Upper lobe of left lung (tissue), 6 donors: ENCODE measurements around the gene CNOT8. TPM values are rescaled to one million over a fixed set of nuclear protein-coding genes. Genes with fewer than 3 reads are reported as not detected.
"Not testable (repeated sequence)": the region's sequence is repeated elsewhere in the genome, so short reads cannot be mapped to it uniquely, and the experiment has no call there.

Experiments
- ATAC-seq, 2 donors: fragments of 200-7000 bp; cut with Tn5 transposase; one replicate each; pipeline ENCODE4 v1.9.1; 2022; ENCODE audit warnings: mild to moderate bottlenecking in 2 of 2, moderate library complexity in 2 of 2; ENCODE audit not compliant: low FRiP score in 2 of 2
- DNase-seq, 2 donors: peaks; one replicate each; pipeline ENCODE4 v3.0.0-alpha.2; 2019 to 2020
- H3K27ac ChIP-seq, 4 donors: fragments of 200-600 bp; sonication (generic); one replicate each; pipeline ENCODE4 v1.5.1; 2016 to 2019
- H3K27me3 ChIP-seq, 4 donors: fragments of 200-600 bp; sonication (generic); one replicate each; pipeline ENCODE4 v1.5.1; 2017 to 2019
- H3K36me3 ChIP-seq, 4 donors: fragments of 200-600 bp; sonication (generic); one replicate each; pipeline ENCODE4 v1.5.1; 2016 to 2019
- H3K4me1 ChIP-seq, 4 donors: fragments of 200-600 bp; sonication (generic); one replicate each; pipeline ENCODE4 v1.5.1; 2018 to 2019
- H3K4me3 ChIP-seq, 4 donors: fragments of 200-600 bp; sonication (generic); one replicate each; pipeline ENCODE4 v1.5.1; 2017 to 2019; ENCODE audit warnings: mild to moderate bottlenecking in 2 of 4, moderate library complexity in 1 of 4
- H3K9me3 ChIP-seq, 4 donors: fragments of 200-600 bp; sonication (generic); one replicate each; pipeline ENCODE4 v1.5.1; 2018 to 2019
- EP300 ChIP-seq, 4 donors: sonication (generic); formaldehyde crosslinking; IDR thresholded peaks; one replicate each; pipeline ENCODE4 v1.5.1; 2017; ENCODE audit warnings: antibody characterized with exemption in 4 of 4, control low read depth in 2 of 4
- POLR2A ChIP-seq, 4 donors: fragments of 450-650 bp; IDR thresholded peaks; one replicate each; pipeline ENCODE4 v1.5.1; 2016 to 2017; ENCODE audit warnings: antibody characterized with exemption in 4 of 4, mild to moderate bottlenecking in 2 of 4
- POLR2AphosphoS5 ChIP-seq, 2 donors: sonication (generic); formaldehyde crosslinking; IDR thresholded peaks; one replicate each; pipeline ENCODE4 v1.5.1; 2017; ENCODE audit warnings: antibody characterized with exemption in 2 of 2
- WGBS, 2 donors: methylation state at CpG; one replicate each; pipeline ENCODE4 v1.1.5; 2017 to 2018; 5-methylcytosine and 5-hydroxymethylcytosine counted together
- total RNA-seq, 6 donors: library from RNA; depleted of rRNA in 4 of 6; stranded (reverse); fragments of >200 nt in 4 of 6; gene quantifications; one replicate each; pipeline versions ENCODE4 v1.1.0 to v1.2.1, GENCODE V29; 2016 to 2021
- TF ChIP-seq, protein P1 (sequence below), 6 experiments: fragments of 450-650 bp in 4 of 6; fragments of 200-600 bp in 2 of 6; sonication (generic) in 2 of 6; IDR thresholded peaks; one replicate each; pipeline ENCODE4 v1.5.1; 2016 to 2019; ENCODE audit warnings: antibody characterized with exemption in 6 of 6
- donor health status: DM: no; HTN: no; CAD: no; lungs with moderate emphysema.
- donor health status: DM: no; HTN: yes; CAD: no; lungs with severe emphysema.

The CNOT8 gene
- total RNA-seq, 6 donors from 2014 or later: 54.5 to 189 (median 87.6) TPM

GRCh38 chr5:154830219-154830595 lies 28.2 kb upstream of the CNOT8 start:
- ATAC-seq: no peak
- Histone ChIP-seq H3K36me3 (peaks cover 5 to 37% (median 8%) of the 10 kb centered on the region in 4 donors), H3K27me3 (no peaks in the 10 kb centered on the region), H3K9me3 (no peaks in the 10 kb centered on the region), H3K4me3 (no peak overlapping the region), H3K27ac (peak overlapping the region; percentile 53 to 69 (median 55)), H3K4me1 (peaks cover 19 to 39% (median 27%) of the 10 kb centered on the region in 4 donors)
- 71 to 87% methylated on average over 7 of the region's 7 CpGs for WGBS, 2 donors
- DNase-seq: no peak
- TF ChIP-seq POLR2A (IDR thresholded peaks at IDR 0.05) (no peak), POLR2AphosphoS5 (IDR thresholded peaks at IDR 0.05) (no peak), EP300 (IDR thresholded peaks at IDR 0.05) (no peak)
- TF ChIP-seq, protein P1, sequence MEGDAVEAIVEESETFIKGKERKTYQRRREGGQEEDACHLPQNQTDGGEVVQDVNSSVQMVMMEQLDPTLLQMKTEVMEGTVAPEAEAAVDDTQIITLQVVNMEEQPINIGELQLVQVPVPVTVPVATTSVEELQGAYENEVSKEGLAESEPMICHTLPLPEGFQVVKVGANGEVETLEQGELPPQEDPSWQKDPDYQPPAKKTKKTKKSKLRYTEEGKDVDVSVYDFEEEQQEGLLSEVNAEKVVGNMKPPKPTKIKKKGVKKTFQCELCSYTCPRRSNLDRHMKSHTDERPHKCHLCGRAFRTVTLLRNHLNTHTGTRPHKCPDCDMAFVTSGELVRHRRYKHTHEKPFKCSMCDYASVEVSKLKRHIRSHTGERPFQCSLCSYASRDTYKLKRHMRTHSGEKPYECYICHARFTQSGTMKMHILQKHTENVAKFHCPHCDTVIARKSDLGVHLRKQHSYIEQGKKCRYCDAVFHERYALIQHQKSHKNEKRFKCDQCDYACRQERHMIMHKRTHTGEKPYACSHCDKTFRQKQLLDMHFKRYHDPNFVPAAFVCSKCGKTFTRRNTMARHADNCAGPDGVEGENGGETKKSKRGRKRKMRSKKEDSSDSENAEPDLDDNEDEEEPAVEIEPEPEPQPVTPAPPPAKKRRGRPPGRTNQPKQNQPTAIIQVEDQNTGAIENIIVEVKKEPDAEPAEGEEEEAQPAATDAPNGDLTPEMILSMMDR (IDR thresholded peaks at IDR 0.05): no peak

GRCh38 chr5:154830596-154830995 lies 27.8 kb upstream of the CNOT8 start:
- Histone ChIP-seq H3K4me1 (peaks cover 23 to 43% (median 31%) of the 10 kb centered on the region in 4 donors), H3K27ac (peak overlapping the region in 3 of 4 donors; percentile 53 to 69 (median 57)), H3K36me3 (peaks cover 5 to 37% (median 8%) of the 10 kb centered on the region in 4 donors), H3K4me3 (no peak overlapping the region), H3K9me3 (no peaks in the 10 kb centered on the region), H3K27me3 (no peaks in the 10 kb centered on the region)
- no peak for ATAC-seq
- TF ChIP-seq POLR2AphosphoS5 (IDR thresholded peaks at IDR 0.05) (no peak), POLR2A (IDR thresholded peaks at IDR 0.05) (no peak), EP300 (IDR thresholded peaks at IDR 0.05) (no peak)
- TF ChIP-seq, protein P1 (IDR thresholded peaks at IDR 0.05): no peak
- 79 to 88% methylated on average over 4 of the region's 4 CpGs for WGBS, 2 donors
- DNase-seq: no peak

- Histone ChIP-seq H3K9me3 (no peaks in the 10 kb centered on the region), H3K4me3 (peak overlapping the region in 1 of 4 donors; percentile 7), H3K27ac (peak overlapping the region in 1 of 4 donors; percentile 11), H3K27me3 (no peaks in the 10 kb centered on the region), H3K36me3 (peaks cover 5 to 35% (median 8%) of the 10 kb centered on the region in 4 donors), H3K4me1 (peaks cover 24 to 47% (median 31%) of the 10 kb centered on the region in 4 donors)
- TF ChIP-seq, protein P1 (IDR thresholded peaks at IDR 0.05): no peak
- TF ChIP-seq POLR2AphosphoS5 (IDR thresholded peaks at IDR 0.05) (no peak), EP300 (IDR thresholded peaks at IDR 0.05) (no peak), POLR2A (IDR thresholded peaks at IDR 0.05) (no peak)
- 94 to 98% methylated on average over 7 of the region's 7 CpGs for WGBS, 2 donors
- DNase-seq (no peak), ATAC-seq (no peak)
These were observed 27.0 kb upstream of the CNOT8 start for GRCh38 chr5:154831451-154831850.

GRCh38 chr5:154832804-154833203 lies 25.6 kb upstream of the CNOT8 start:
- WGBS, 2 donors: 96 to 98% methylated on average over 3 of the region's 3 CpGs
- H3K9me3 ChIP-seq, H3K27me3 ChIP-seq, ATAC-seq, DNase-seq: not testable (repeated sequence)
- Histone ChIP-seq H3K4me3 (peak overlapping the region in 1 of 4 donors; percentile 35), H3K4me1 (peaks cover 24 to 47% (median 31%) of the 10 kb centered on the region in 4 donors), H3K36me3 (peaks cover 5 to 37% (median 13%) of the 10 kb centered on the region in 4 donors), H3K27ac (peak overlapping the region in 1 of 4 donors; percentile 31)

GRCh38 chr5:154834053-154834452 lies 24.4 kb upstream of the CNOT8 start:
- ATAC-seq (no peak), DNase-seq (no peak)
- Histone ChIP-seq H3K9me3 (no peaks in the 10 kb centered on the region), H3K4me1 (peaks cover 24 to 40% (median 30%) of the 10 kb centered on the region in 4 donors), H3K4me3 (peak overlapping the region in 3 of 4 donors; percentile 19 to 35 (median 26)), H3K27me3 (no peaks in the 10 kb centered on the region), H3K27ac (peak overlapping the region in 2 of 4 donors; percentile 72 to 81), H3K36me3 (peaks cover 5 to 40% (median 18%) of the 10 kb centered on the region in 4 donors)
- 48 to 61% methylated on average over 1 of the region's 1 CpG for WGBS, 2 donors
- TF ChIP-seq POLR2A (IDR thresholded peaks at IDR 0.05) (no peak), POLR2AphosphoS5 (IDR thresholded peaks at IDR 0.05) (no peak), EP300 (IDR thresholded peaks at IDR 0.05) (no peak)
- TF ChIP-seq, protein P1 (IDR thresholded peaks at IDR 0.05): no peak

DNA sequence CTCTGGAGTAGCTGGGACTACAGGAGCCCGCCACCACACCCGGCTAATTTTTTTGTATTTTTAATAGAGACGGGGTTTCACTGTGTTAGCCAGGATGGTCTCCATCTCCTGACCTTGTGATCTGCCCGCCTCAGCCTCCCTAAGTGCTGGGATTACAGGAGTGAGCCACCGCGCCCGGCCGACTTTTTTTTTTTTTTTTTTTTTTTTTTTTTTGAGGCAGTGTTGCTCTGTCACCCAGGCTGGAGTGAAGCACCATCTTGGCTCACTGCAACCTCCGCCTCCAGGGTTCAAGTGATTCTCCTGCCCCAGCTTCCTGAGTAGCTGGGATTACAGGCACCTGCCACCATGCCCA lies 22.8 kb upstream of the CNOT8 start:
- WGBS, 2 donors: 66 to 77% methylated on average over 9 of the region's 9 CpGs
- DNase-seq, H3K27me3 ChIP-seq, H3K9me3 ChIP-seq, ATAC-seq, H3K4me3 ChIP-seq: not testable (repeated sequence)
- H3K27ac ChIP-seq: peak overlapping the region in 3 of 4 donors; percentile 58 to 81 (median 72)
- H3K4me1 ChIP-seq: peaks cover 14 to 23% (median 18%) of the 10 kb centered on the region in 4 donors
- peaks cover 2 to 25% (median 13%) of the 10 kb centered on the region in 4 donors for H3K36me3 ChIP-seq
